Nephron (organoid): ENCODE measurements around the gene KCNIP4.
A peak's percentile ranks its signal among the peaks of the same experiment; 100 is the strongest.

ENCODE experiments used
- H3K27ac Mint-ChIP-seq, 3 experiments: 2 replicates each; pipeline ENCODE4 v1.8.0; 2020; ENCODE audit warnings: mixed read lengths in 3 of 3, mild to moderate bottlenecking in 2 of 3, moderate library complexity in 1 of 3
- H3K27me3 Mint-ChIP-seq: 2 replicates; pipeline ENCODE4 v1.8.0; 2021; ENCODE audit warnings: low read depth, mild to moderate bottlenecking, moderate library complexity, mixed read lengths
- H3K36me3 Mint-ChIP-seq: 2 replicates; pipeline ENCODE4 v1.8.0; 2020; ENCODE audit warnings: low read depth, mixed read lengths
- H3K4me1 Mint-ChIP-seq: 2 replicates; pipeline ENCODE4 v1.8.0; 2020; ENCODE audit warnings: mixed read lengths
- H3K4me3 Mint-ChIP-seq, 3 experiments: 2 replicates each; pipeline ENCODE4 v1.8.0; 2020; ENCODE audit warnings: mild to moderate bottlenecking in 3 of 3, mixed read lengths in 3 of 3, moderate library complexity in 2 of 3
- H3K9me3 Mint-ChIP-seq: 2 replicates; pipeline ENCODE4 v1.8.0; 2020; ENCODE audit warnings: mixed read lengths
- TF ChIP-seq, protein P1 (sequence below), 3 experiments: fragments of 200-600 bp; sonication (generic); IDR thresholded peaks; one replicate each; pipeline ENCODE4 v1.5.0; 2021; ENCODE audit warnings: antibody characterized with exemption in 3 of 3; ENCODE audit not compliant: unreplicated experiment in 3 of 3

KCNIP4 gene

GRCh38 chr4:21697583-21697982, 251.0 kb downstream of the KCNIP4 start:
- TF ChIP-seq, protein P1, sequence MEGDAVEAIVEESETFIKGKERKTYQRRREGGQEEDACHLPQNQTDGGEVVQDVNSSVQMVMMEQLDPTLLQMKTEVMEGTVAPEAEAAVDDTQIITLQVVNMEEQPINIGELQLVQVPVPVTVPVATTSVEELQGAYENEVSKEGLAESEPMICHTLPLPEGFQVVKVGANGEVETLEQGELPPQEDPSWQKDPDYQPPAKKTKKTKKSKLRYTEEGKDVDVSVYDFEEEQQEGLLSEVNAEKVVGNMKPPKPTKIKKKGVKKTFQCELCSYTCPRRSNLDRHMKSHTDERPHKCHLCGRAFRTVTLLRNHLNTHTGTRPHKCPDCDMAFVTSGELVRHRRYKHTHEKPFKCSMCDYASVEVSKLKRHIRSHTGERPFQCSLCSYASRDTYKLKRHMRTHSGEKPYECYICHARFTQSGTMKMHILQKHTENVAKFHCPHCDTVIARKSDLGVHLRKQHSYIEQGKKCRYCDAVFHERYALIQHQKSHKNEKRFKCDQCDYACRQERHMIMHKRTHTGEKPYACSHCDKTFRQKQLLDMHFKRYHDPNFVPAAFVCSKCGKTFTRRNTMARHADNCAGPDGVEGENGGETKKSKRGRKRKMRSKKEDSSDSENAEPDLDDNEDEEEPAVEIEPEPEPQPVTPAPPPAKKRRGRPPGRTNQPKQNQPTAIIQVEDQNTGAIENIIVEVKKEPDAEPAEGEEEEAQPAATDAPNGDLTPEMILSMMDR (IDR thresholded peaks at IDR 0.05; ENCODE audit: unreplicated experiment in 3 of 3) = no peak
- Mint-ChIP-seq H3K27ac (no peak overlapping the region), H3K36me3 (no peaks in the 10 kb centered on the region), H3K4me3 (peak overlapping the region in 1 of 3 experiments; percentile 28), H3K4me1 (no peaks in the 10 kb centered on the region), H3K9me3 (no peaks in the 10 kb centered on the region), H3K27me3 (peaks cover 6% of the 10 kb centered on the region)

DNA sequence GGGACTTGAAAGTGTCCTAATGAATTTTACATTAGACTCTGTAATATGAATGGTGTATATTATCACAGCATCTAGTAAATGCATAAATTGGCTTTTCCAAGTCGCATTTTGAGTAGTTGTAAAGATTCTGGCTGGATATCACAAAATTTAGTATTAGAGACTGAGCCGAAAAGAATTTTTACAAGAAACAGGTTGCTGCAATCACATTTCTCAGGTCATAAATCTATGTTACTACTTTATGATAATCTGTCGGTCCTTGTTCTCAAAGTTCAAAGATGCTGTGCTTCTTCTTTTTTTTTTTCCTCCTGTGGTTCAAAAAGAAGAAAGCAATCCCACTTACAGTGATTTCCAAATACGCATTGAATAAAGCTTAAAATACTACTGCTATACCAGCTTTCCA, 253.4 kb downstream of the KCNIP4 start:
- Mint-ChIP-seq H3K4me1 (no peaks in the 10 kb centered on the region), H3K27ac (no peak overlapping the region), H3K9me3 (no peaks in the 10 kb centered on the region), H3K36me3 (no peaks in the 10 kb centered on the region), H3K4me3 (no peak overlapping the region), H3K27me3 (peaks cover 6% of the 10 kb centered on the region)
- TF ChIP-seq, protein P1 (IDR thresholded peaks at IDR 0.05; ENCODE audit: unreplicated experiment in 3 of 3) = no peak

- Mint-ChIP-seq H3K36me3 (no peaks in the 10 kb centered on the region), H3K4me1 (no peaks in the 10 kb centered on the region), H3K9me3 (no peaks in the 10 kb centered on the region), H3K4me3 (no peak overlapping the region), H3K27ac (no peak overlapping the region), H3K27me3 (no peaks in the 10 kb centered on the region)
- TF ChIP-seq, protein P1 (IDR thresholded peaks at IDR 0.05; ENCODE audit: unreplicated experiment in 3 of 3) = no peak
Measured at GRCh38 chr4:21692241-21692640, 256.3 kb downstream of the KCNIP4 start.

GRCh38 chr4:21688596-21689265, 259.8 kb downstream of the KCNIP4 start:
- TF ChIP-seq, protein P1 (IDR thresholded peaks at IDR 0.05; ENCODE audit: unreplicated experiment in 3 of 3) = no peak
- Mint-ChIP-seq H3K9me3 (no peaks in the 10 kb centered on the region), H3K36me3 (no peaks in the 10 kb centered on the region), H3K27me3 (no peaks in the 10 kb centered on the region), H3K27ac (no peak overlapping the region), H3K4me1 (no peaks in the 10 kb centered on the region), H3K4me3 (no peak overlapping the region)

- Mint-ChIP-seq H3K36me3 (no peaks in the 10 kb centered on the region), H3K27me3 (no peaks in the 10 kb centered on the region), H3K4me1 (no peaks in the 10 kb centered on the region), H3K27ac (no peak overlapping the region), H3K9me3 (no peaks in the 10 kb centered on the region), H3K4me3 (no peak overlapping the region)
- TF ChIP-seq, protein P1 (IDR thresholded peaks at IDR 0.05; ENCODE audit: unreplicated experiment in 3 of 3) = no peak
Measured at GRCh38 chr4:21685911-21686310, 262.7 kb downstream of the KCNIP4 start.

DNA sequence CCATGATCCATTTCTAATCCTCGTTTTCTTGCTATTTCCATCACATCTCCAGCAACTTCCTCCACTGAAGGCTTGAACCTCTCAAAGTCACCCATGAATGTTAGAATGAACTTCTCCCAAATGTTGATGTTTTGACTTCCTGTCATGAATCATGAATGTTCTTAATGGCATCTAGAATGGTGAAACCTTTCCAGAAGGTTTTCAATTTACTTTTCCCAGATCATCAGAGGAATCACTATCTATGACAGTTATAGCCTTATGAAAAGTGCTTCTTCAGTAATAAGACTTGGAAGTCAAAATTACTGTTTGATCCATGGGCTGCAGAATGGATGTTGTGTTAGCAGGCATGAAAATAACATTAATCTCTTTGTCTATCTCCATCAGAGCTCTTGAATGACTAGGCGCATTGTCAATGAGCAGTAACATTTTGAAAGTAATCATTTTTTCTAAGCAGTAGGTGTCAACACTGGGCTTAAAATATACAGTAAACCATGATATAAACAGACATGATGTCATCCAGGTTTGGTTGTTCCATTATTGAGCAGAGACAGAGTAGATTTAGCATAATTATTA, 268.2 kb downstream of the KCNIP4 start:
- TF ChIP-seq, protein P1 (IDR thresholded peaks at IDR 0.05; ENCODE audit: unreplicated experiment in 3 of 3) = no peak
- Mint-ChIP-seq H3K27me3 (peaks cover 5% of the 10 kb centered on the region), H3K9me3 (no peaks in the 10 kb centered on the region), H3K36me3 (no peaks in the 10 kb centered on the region), H3K27ac (no peak overlapping the region), H3K4me3 (no peak overlapping the region), H3K4me1 (no peaks in the 10 kb centered on the region)
